ENCODE results near the gene CCDC201. TPM values are rescaled to one million over a fixed set of nuclear protein-coding genes. Genes with fewer than 3 reads are reported as not detected.
"Not testable (repeated sequence)": the region's sequence is repeated elsewhere in the genome, so short reads cannot be mapped to it uniquely, and the experiment has no call there.

The CCDC201 gene
- total and polyA plus RNA-seq, 2 of the 8 experiments (the other 6 are each of a cell fraction or from before 2014, with no cell fraction given), result not detected

DNA sequence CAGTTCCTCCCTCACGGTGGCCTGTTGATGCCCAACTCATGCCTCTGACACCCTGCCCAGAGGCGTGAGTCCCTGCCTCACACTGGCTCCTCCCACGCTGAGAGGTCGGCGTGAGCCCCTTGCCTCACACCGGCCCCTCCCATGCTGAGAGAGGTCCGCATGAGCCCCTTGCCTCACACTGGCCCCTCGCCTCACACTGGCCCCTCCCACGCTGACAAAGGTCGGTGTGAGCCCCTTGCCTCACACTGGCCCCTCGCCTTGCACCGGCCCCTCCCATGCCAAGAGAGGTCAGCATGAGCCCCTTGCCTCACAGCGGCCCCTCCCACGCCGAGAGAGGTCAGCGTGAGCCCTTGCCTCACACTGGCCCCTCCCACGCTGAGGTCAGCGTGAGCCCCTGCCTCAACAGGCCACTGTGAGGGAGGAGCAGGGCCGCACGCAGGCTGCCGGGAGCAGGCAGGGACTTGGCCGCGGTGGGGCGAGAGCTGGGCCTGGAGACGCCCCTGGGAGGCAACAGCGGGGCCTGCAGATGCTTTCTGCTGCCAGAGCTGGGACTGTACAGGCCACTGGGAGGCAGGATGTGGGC, 61.1 kb downstream of the CCDC201 start:
- H2AK5ac ChIP-seq (ENCODE audit: low read depth, low read length); H3K9me3 ChIP-seq (ENCODE audit: insufficient read depth in 2 of 2, low read depth in 1 of 2, low read length in 1 of 2); H3K14ac ChIP-seq (ENCODE audit: insufficient read length); H3K23ac ChIP-seq (ENCODE audit: insufficient read length); H2BK20ac ChIP-seq (ENCODE audit: low read length); H2BK12ac ChIP-seq (ENCODE audit: low read depth, low read length); H3K36me3 ChIP-seq (ENCODE audit: control insufficient read depth in 2 of 4, insufficient read depth in 4 of 4, low read length in 3 of 4); H4K8ac ChIP-seq (ENCODE audit: extremely low read depth, insufficient read depth, low read length); H4K91ac ChIP-seq (replicated peaks; ENCODE audit: insufficient read length, low read length); FAIRE-seq; H3K56ac ChIP-seq (replicated peaks; ENCODE audit: insufficient read length, low read depth, low read length); H3K4me1 ChIP-seq (replicated peaks in 1 of 4; ENCODE audit: control insufficient read depth in 3 of 4, insufficient read depth in 4 of 4, low read length in 3 of 4); H3K9ac ChIP-seq (replicated peaks in 1 of 4; ENCODE audit: extremely low read depth in 1 of 4, low read depth in 3 of 4, low read length in 3 of 4); H3K18ac ChIP-seq (ENCODE audit: extremely low read depth, low read length); H3K4ac ChIP-seq (replicated peaks; ENCODE audit: insufficient read length, low read depth, low read length); H4K5ac ChIP-seq (ENCODE audit: insufficient read length, low read depth, low read length); H2AFZ ChIP-seq (ENCODE audit: low read length); CTCF ChIA-PET (ENCODE audit: partially characterized antibody); H2BK15ac ChIP-seq (ENCODE audit: low read length); H2BK5ac ChIP-seq (ENCODE audit: low read depth, low read length); H3K79me1 ChIP-seq (ENCODE audit: low read depth, low read length); H3K4me2 ChIP-seq (ENCODE audit: insufficient read depth in 1 of 2, low read depth in 2 of 2, low read length in 2 of 2); H3K4me3 ChIP-seq (ENCODE audit: extremely low read depth in 1 of 4, insufficient read depth in 2 of 4, low read depth in 3 of 4, low read length in 4 of 4); H3K27ac ChIP-seq (ENCODE audit: low read depth, low read length); H2BK120ac ChIP-seq (replicated peaks; ENCODE audit: low read depth, low read length); H3K27me3 ChIP-seq (replicated peaks in 1 of 4; ENCODE audit: control insufficient read depth in 3 of 4, extremely low read depth in 1 of 4, insufficient read depth in 3 of 4, low read length in 3 of 4); H4K20me1 ChIP-seq (replicated peaks in 1 of 2; ENCODE audit: control insufficient read depth in 1 of 2, insufficient read depth in 2 of 2, low read length in 2 of 2); DNase-seq (ENCODE audit: low read depth in 1 of 2, low spot score in 2 of 2); H3K23me2 ChIP-seq (ENCODE audit: low read depth, low read length); H3K79me2 ChIP-seq (ENCODE audit: control insufficient read depth in 1 of 2, insufficient read depth in 2 of 2, low read length in 2 of 2): not testable (repeated sequence)
- 88% methylated on average over 26 of the region's 26 CpGs; no CpG with 5 or more reads in 1 of the 2 experiments for WGBS, 2 experiments (ENCODE audit: extremely low coverage in 1 of 2, insufficient coverage in 1 of 2, insufficient read length in 1 of 2, insufficient replicate concordance in 2 of 2, low coverage in 1 of 2, low lambda C conversion rate in 2 of 2, missing lambda C conversion rate in 1 of 2)
- POLR2A ChIA-PET (ENCODE audit: partially characterized antibody), result interaction anchor here (0.8 kb wide), 1 partner anchor 597 kb away, joined by 3 read pairs; no protein-coding TSS in a partner anchor

GRCh38 chr7:45810451-45811005, 62.4 kb downstream of the CCDC201 start:
- H2AK5ac ChIP-seq (ENCODE audit: low read depth, low read length); H3K9me3 ChIP-seq (ENCODE audit: insufficient read depth in 2 of 2, low read depth in 1 of 2, low read length in 1 of 2); H3K79me2 ChIP-seq (ENCODE audit: control insufficient read depth in 1 of 2, insufficient read depth in 2 of 2, low read length in 2 of 2); H2BK15ac ChIP-seq (ENCODE audit: low read length); H4K5ac ChIP-seq (ENCODE audit: insufficient read length, low read depth, low read length); CTCF ChIA-PET (ENCODE audit: partially characterized antibody); H3K4ac ChIP-seq (replicated peaks; ENCODE audit: insufficient read length, low read depth, low read length); H3K27ac ChIP-seq (ENCODE audit: low read depth, low read length); H3K4me1 ChIP-seq (replicated peaks in 1 of 4; ENCODE audit: control insufficient read depth in 3 of 4, insufficient read depth in 4 of 4, low read length in 3 of 4); H4K91ac ChIP-seq (replicated peaks; ENCODE audit: insufficient read length, low read length); H3K9ac ChIP-seq (replicated peaks in 1 of 4; ENCODE audit: extremely low read depth in 1 of 4, low read depth in 3 of 4, low read length in 3 of 4); H3K23ac ChIP-seq (ENCODE audit: insufficient read length); H3K18ac ChIP-seq (ENCODE audit: extremely low read depth, low read length); H3K27me3 ChIP-seq (replicated peaks in 1 of 4; ENCODE audit: control insufficient read depth in 3 of 4, extremely low read depth in 1 of 4, insufficient read depth in 3 of 4, low read length in 3 of 4); H4K20me1 ChIP-seq (replicated peaks in 1 of 2; ENCODE audit: control insufficient read depth in 1 of 2, insufficient read depth in 2 of 2, low read length in 2 of 2); H3K23me2 ChIP-seq (ENCODE audit: low read depth, low read length); H2BK5ac ChIP-seq (ENCODE audit: low read depth, low read length); H2BK20ac ChIP-seq (ENCODE audit: low read length); H3K79me1 ChIP-seq (ENCODE audit: low read depth, low read length); POLR2A ChIA-PET (ENCODE audit: partially characterized antibody); H3K14ac ChIP-seq (ENCODE audit: insufficient read length); H3K4me2 ChIP-seq (ENCODE audit: insufficient read depth in 1 of 2, low read depth in 2 of 2, low read length in 2 of 2); DNase-seq (ENCODE audit: low read depth in 1 of 2, low spot score in 2 of 2); H3K4me3 ChIP-seq (ENCODE audit: extremely low read depth in 1 of 4, insufficient read depth in 2 of 4, low read depth in 3 of 4, low read length in 4 of 4); FAIRE-seq; H3K56ac ChIP-seq (replicated peaks; ENCODE audit: insufficient read length, low read depth, low read length); H2AFZ ChIP-seq (ENCODE audit: low read length); H4K8ac ChIP-seq (ENCODE audit: extremely low read depth, insufficient read depth, low read length); H2BK120ac ChIP-seq (replicated peaks; ENCODE audit: low read depth, low read length); H3K36me3 ChIP-seq (ENCODE audit: control insufficient read depth in 2 of 4, insufficient read depth in 4 of 4, low read length in 3 of 4); H2BK12ac ChIP-seq (ENCODE audit: low read depth, low read length): not testable (repeated sequence)
- WGBS, 2 experiments (ENCODE audit: extremely low coverage in 1 of 2, insufficient coverage in 1 of 2, insufficient read length in 1 of 2, insufficient replicate concordance in 2 of 2, low coverage in 1 of 2, low lambda C conversion rate in 2 of 2, missing lambda C conversion rate in 1 of 2), result 90% methylated on average over 18 of the region's 28 CpGs; no CpG with 5 or more reads in 1 of the 2 experiments

Data from H1 (cell line).